ENCODE measurements around the gene FAIM2.
"Not testable (repeated sequence)": the region's sequence is repeated elsewhere in the genome, so short reads cannot be mapped to it uniquely, and the experiment has no call there.

The FAIM2 gene

GRCh38 chr12:49863946-49864797 is 39.5 kb downstream of the FAIM2 start:
- no peak for DNase-seq (ENCODE audit: low spot score)

- DNase-seq (ENCODE audit: low spot score) = not testable (repeated sequence)
Measured at GRCh38 chr12:49860921-49861320, 42.8 kb downstream of the FAIM2 start.

GRCh38 chr12:49855890-49856289 is 47.8 kb downstream of the FAIM2 start:
- DNase-seq (ENCODE audit: low spot score) = not testable (repeated sequence)

DNA sequence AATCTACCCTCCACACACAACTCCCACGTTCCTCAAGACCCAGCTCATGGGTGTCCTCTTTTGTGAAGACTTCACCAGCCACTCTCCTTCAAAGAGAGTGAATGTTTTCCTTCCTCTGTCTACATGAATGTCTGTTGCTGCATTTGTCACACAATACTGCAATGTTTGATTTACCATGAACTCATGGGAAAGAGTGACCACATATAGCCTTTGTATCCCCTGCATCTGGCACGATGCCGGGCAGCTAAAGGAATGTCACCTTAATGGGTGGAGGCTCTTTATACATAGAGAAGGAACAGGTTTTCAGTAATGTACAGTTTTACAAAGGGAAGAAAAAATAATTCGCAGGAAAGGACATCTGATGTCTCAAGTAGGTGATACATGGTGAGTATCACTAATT is 48.7 kb downstream of the FAIM2 start:
- no peak for DNase-seq (ENCODE audit: low spot score)

- DNase-seq (ENCODE audit: low spot score) = no peak
Measured at GRCh38 chr12:49853671-49854070, 50.0 kb downstream of the FAIM2 start.

- no peak for DNase-seq (ENCODE audit: low spot score)
Measured at GRCh38 chr12:49847161-49847560, 56.5 kb downstream of the FAIM2 start.

GRCh38 chr12:49846032-49846431 is 57.7 kb downstream of the FAIM2 start:
- DNase-seq (ENCODE audit: low spot score) = no peak

DNA sequence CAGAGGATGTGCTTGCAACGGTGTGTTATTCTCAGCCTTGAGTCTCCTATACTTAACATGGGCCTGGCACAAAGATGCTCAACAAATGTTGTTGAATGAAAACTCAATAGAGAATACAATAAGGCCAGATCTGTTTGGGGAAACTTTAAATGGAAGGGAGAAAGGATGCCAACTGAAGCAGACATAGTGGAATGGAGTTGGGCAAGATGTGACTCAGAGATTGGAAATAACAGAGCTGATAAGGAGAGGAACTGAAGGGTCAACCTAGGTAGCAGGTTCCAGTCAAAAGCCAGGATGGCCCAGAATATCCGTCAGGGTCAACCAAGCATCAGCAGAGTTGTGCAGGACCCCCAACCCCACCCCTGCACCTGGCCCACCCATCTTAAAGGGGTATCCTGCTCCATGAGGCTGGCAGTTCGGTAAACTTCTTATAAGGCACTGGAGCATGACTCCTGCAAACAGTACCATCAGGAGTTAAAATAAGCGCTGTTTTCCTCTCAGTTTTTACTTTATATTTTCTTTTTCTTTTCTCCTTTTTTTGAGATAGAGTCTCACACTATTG is 59.7 kb downstream of the FAIM2 start:
- no peak for DNase-seq (ENCODE audit: low spot score)

GRCh38 chr12:49843411-49843810 is 60.3 kb downstream of the FAIM2 start:
- no peak for DNase-seq (ENCODE audit: low spot score)

DNA sequence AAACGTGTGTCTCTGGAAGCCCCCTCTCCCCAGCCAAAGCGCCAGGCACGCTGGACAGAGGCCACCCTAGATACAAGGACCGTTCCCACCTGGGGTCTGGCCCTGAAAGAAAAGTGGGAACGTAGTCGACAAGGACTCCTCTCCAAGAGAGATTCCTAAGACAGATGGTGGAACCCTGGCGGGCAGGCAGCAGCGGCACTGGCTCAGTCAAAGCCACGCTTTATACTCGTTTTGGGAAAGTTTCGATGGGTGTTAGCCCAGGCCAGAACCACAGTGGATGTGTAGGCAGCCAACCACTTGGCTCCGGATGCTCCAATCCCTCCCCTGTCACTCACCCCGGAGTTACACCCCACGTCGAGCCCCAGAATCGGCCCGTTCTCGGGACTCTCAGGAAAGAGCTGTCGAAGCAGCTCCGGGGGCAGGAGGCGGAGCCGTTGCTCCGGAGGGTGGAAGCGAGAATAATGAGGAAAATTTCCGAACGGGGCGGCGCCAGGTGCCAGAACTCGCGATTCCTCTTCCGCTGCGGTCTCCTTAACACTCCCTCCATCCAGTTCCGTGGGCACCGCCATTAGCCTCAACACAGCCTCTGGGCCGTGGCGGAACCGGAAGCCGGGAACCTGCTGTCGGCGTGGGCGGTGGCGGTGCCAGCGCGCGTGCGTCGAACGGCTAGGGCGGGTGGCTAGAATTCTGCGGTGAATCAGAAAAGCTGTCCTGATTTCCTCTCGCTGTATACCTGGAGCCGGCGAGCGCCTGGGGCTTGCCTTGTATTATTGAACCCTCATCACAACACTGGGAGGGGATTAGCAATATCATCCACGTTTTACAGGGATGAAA is 61.0 kb downstream of the FAIM2 start, which contains the start of gene BCDIN3D:
BCDIN3D (minus strand) TSS at position 588 of the 834 bp plus-strand sequence; CDS start at position 569, 19 bp downstream.
- DNase-seq (ENCODE audit: low spot score) = peak; percentile 70

GRCh38 chr12:49838973-49839633 is 64.6 kb downstream of the FAIM2 start:
- DNase-seq (ENCODE audit: low spot score) = no peak

- DNase-seq (ENCODE audit: low spot score) = no peak
Measured at GRCh38 chr12:49832836-49833421, 70.8 kb downstream of the FAIM2 start.

- no peak for DNase-seq (ENCODE audit: low spot score)
Measured at GRCh38 chr12:49831717-49832116, 72.0 kb downstream of the FAIM2 start.

- DNase-seq (ENCODE audit: low spot score) = peak; percentile 20
Measured at GRCh38 chr12:49828133-49829091, 75.3 kb downstream of the FAIM2 start, which contains the start of gene NCKAP5L. NCKAP5L (minus strand) TSS chr12:49828413; CDS start chr12:49804044, 24,369 bp downstream.

DNA sequence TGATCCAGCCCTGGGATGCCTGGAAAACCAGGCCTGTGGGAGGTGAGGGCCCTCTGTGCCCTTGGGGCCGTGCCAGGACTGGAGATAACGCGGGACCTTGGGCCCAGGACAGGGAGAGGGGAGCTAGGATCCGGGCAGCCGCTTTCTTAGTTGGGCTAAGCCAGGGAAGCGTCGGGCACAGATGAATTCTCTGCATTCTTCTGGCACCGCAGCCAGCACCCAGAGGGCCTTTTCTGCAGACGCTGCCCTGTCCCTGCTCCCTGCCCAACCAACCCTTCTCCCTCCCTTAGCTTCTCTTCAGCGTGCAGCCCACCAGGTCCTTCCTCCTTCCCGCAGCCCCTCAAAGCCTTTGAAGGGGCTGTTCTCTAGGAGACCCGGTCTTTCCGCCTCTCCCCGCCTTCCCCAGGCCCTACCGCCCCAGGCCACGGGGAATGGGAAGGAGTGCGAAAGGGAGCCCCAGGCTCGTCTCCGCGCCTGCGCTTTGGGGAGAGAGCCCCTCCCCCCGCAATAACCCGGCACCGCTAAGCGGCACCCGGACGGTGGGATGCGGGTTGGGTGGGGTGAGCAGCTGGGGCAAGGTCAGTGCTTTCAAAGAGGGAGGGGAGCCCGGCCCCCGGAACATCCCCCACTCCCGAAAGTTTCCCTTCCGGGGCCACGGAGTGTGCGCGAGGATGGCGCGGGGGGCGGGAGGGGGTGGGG is 76.2 kb downstream of the FAIM2 start:
- DNase-seq (ENCODE audit: low spot score) = no peak

GRCh38 chr12:49827051-49827400 is 76.7 kb downstream of the FAIM2 start:
- DNase-seq (ENCODE audit: low spot score) = no peak

DNA sequence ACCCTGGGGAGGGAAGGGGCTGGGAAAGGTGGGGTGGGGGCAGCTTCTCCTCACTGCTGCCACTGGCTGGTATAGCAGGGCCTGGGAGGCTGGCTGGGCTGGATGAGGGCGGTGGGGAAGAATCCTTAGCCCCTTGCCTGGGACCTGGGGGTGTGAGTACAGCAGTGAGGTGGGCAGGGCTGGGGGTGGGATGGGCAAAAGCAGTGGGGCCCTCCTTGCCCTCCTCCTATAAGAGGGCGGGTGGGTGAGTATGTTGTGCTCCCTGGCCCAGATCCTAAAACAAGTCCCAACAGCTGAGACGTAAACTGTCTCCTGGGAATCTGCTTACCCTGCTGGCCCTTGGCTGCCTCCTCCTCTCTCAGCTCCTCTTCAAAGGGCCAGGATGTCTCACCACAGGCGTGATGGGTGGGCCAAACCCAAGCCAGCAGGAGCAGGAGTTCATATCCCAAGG is 77.7 kb downstream of the FAIM2 start:
- DNase-seq (ENCODE audit: low spot score) = no peak

GRCh38 chr12:49825360-49825970 is 78.2 kb downstream of the FAIM2 start:
- no peak for DNase-seq (ENCODE audit: low spot score)

- no peak for DNase-seq (ENCODE audit: low spot score)
Measured at GRCh38 chr12:49824895-49825294, 78.8 kb downstream of the FAIM2 start.
